HepG2 (cell line): ENCODE measurements around the gene ATP8A2. TPM values are rescaled to one million over a fixed set of nuclear protein-coding genes. Genes with fewer than 3 reads are reported as not detected.

Source experiments
- ATAC-seq: fragments of 200-7000 bp; cut with Tn5 transposase; 3 replicates; pipeline ENCODE4 v1.9.1; 2020; ENCODE audit warnings: mild to moderate bottlenecking, moderate library complexity
- BruUV-seq: library from RNA; stranded (reverse); fragments of 400-500 nt; replicated peaks from 2 replicates; lab custom pipeline; 2021; lab: Mats Ljungman, UMichigan
- CTCF ChIA-PET: fragments of 300-600 bp; formaldehyde crosslinking; extraction: SDS; loops from one replicate; lab custom pipeline; 2021; ENCODE audit warnings: low total read pairs, inconsistent platforms, low intra/inter-chr PET ratio; lab: Yijun Ruan, JAX
- POLR2A ChIA-PET: fragments of 350-600 bp; sonication (Branson Sonifier 250); formaldehyde crosslinking; loops from one replicate; lab custom pipeline; 2020; ENCODE audit warnings: antibody characterized with exemption, inconsistent platforms; lab: Yijun Ruan, JAX
- DNase-seq: peaks from one replicate; pipeline ENCODE4 v3.0.0-alpha.2; 2015; ENCODE audit warnings: low spot score
- FAIRE-seq: peaks from 3 replicates; lab custom pipeline; 2011; peaks lifted over from hg19 to GRCh38; lab: Jason Lieb, UNC
- H2AFZ ChIP-seq: one replicate; pipeline ENCODE4 v1.6.1; 2011; ENCODE audit warnings: low read length, inconsistent platforms
- H3K27ac ChIP-seq: fragments of 300-600 bp; 3 replicates; pipeline ENCODE4 v1.8.0; 2011; ENCODE audit warnings: mixed run types, mild to moderate bottlenecking, mixed read lengths, low read length, inconsistent platforms; ENCODE audit not compliant: insufficient read depth; ENCODE audit errors: extremely low read length
- H3K27me3 ChIP-seq, 2 experiments: fragments of 200-600 bp in 1 of 2; 2 replicates in 1 of 2; 3 replicates in 1 of 2; pipeline versions ENCODE4 v1.6.0 to v1.8.0; 2011; ENCODE audit warnings: low read length in 2 of 2, mild to moderate bottlenecking in 2 of 2, moderate library complexity in 2 of 2, inconsistent platforms in 1 of 2; ENCODE audit not compliant: insufficient read depth in 2 of 2, control insufficient read depth in 1 of 2
- H3K36me3 ChIP-seq, 2 experiments: fragments of 200-600 bp in 1 of 2; replicated peaks in 1 of 2; 2 replicates in 1 of 2; 3 replicates in 1 of 2; pipeline versions ENCODE4 v1.5.1 to v1.8.0; 2011; ENCODE audit warnings: low read length in 2 of 2, inconsistent platforms in 1 of 2; ENCODE audit not compliant: insufficient read depth in 2 of 2, control insufficient read depth in 1 of 2
- H3K4me1 ChIP-seq: 2 replicates; pipeline ENCODE4 v1.5.1; 2012; ENCODE audit warnings: low read length, inconsistent platforms; ENCODE audit not compliant: insufficient read depth
- H3K4me2 ChIP-seq: 2 replicates; pipeline ENCODE4 v1.6.0; 2011; ENCODE audit warnings: low read depth, low read length, inconsistent platforms
- H3K4me3 ChIP-seq, 3 experiments: fragments of 200-600 bp in 1 of 3; sonication (generic), shearing (Covaris generic) in 1 of 3; replicated peaks in 1 of 3; 2 replicates each; pipeline ENCODE4 v1.5.1; 2011 to 2016; ENCODE audit warnings: low read length in 3 of 3, inconsistent platforms in 2 of 3, low read depth in 2 of 3, mild to moderate bottlenecking in 2 of 3, control low read depth in 1 of 3, mixed read lengths in 1 of 3; ENCODE audit not compliant: insufficient read depth in 1 of 3
- H3K79me2 ChIP-seq: one replicate; pipeline ENCODE4 v1.6.1; 2011; ENCODE audit warnings: low read length, inconsistent platforms; ENCODE audit not compliant: insufficient read depth
- H3K9ac ChIP-seq: 2 replicates; pipeline ENCODE4 v1.6.0; 2011; ENCODE audit warnings: mild to moderate bottlenecking, low read depth, low read length, inconsistent platforms; ENCODE audit not compliant: insufficient read depth
- H3K9me3 ChIP-seq: 2 replicates; pipeline ENCODE4 v1.5.1; 2012; ENCODE audit warnings: mild to moderate bottlenecking, low read length
- H4K20me1 ChIP-seq: 2 replicates; pipeline ENCODE4 v1.6.0; 2011; ENCODE audit warnings: inconsistent platforms, mild to moderate bottlenecking, low read length, moderate library complexity; ENCODE audit not compliant: insufficient read depth
- NFIB ChIP-seq: sonication (generic); formaldehyde crosslinking; IDR thresholded peaks from 2 replicates; pipeline ENCODE4 v1.9.0; 2021; ENCODE audit warnings: missing genetic modification reagents, mild to moderate bottlenecking, borderline replicate concordance
- WGBS: methylation state at CpG from one replicate; pipeline ENCODE4 v1.1.6; 2017; ENCODE audit warnings: low lambda C conversion rate; 5-methylcytosine and 5-hydroxymethylcytosine counted together
- in situ Hi-C: cut with HindIII; loops from 2 replicates; pipeline ENCODE4 v1.10.0; 2017; ENCODE audit warnings: low pct_unique_long_range_greater_than_20kb; ENCODE audit not compliant: extremely low pct_ligation_motif_present
- intact Hi-C: fragments of 100-400 bp; cut with micrococcal nuclease; formaldehyde crosslinking; loops from one replicate; pipeline ENCODE4 v1.10.0; 2022; ENCODE audit not compliant: unreplicated experiment
- polyA plus RNA-seq, 8 experiments: library from polyadenylated mRNA; depleted of rRNA in 3 of 8; stranded (reverse) in 7 of 8; unstranded in 1 of 8; fragments of >200 nt; fragmentation: Illumina TruSeq in 4 of 8; extraction: Trizol in 4 of 8; gene quantifications; 2 replicates each; pipeline versions ENCODE4 v1.2.1 to v1.2.3, GENCODE V29; 2011 to 2016; ENCODE audit warnings: low read depth in 4 of 8, missing spikeins in 1 of 8, mixed read lengths in 1 of 8; ENCODE audit not compliant: insufficient read depth in 1 of 8
- total RNA-seq, 5 experiments: library from RNA; depleted of rRNA; stranded (reverse); fragments of >200 nt; fragmentation: Illumina TruSeq; extraction: Trizol; gene quantifications; 2 replicates each; pipeline ENCODE4 v1.2.3, GENCODE V29; 2016; ENCODE audit warnings: low read depth in 1 of 5
- TF ChIP-seq, protein P1 (sequence below): sonication (generic); formaldehyde crosslinking; IDR thresholded peaks from 2 replicates; pipeline ENCODE4 v1.9.0; 2021; ENCODE audit warnings: missing genetic modification reagents, borderline replicate concordance
- TF ChIP-seq, protein P2 (sequence below): sonication (generic); formaldehyde crosslinking; IDR thresholded peaks from 2 replicates; pipeline ENCODE4 v1.4.0; 2020; ENCODE audit warnings: missing genetic modification reagents, borderline replicate concordance

The ATP8A2 gene
- total and polyA plus RNA-seq, 2 of the 13 experiments (the other 11 are each of a cell fraction or from before 2014, with no cell fraction given) = 0.09 TPM; not detected in 1

DNA sequence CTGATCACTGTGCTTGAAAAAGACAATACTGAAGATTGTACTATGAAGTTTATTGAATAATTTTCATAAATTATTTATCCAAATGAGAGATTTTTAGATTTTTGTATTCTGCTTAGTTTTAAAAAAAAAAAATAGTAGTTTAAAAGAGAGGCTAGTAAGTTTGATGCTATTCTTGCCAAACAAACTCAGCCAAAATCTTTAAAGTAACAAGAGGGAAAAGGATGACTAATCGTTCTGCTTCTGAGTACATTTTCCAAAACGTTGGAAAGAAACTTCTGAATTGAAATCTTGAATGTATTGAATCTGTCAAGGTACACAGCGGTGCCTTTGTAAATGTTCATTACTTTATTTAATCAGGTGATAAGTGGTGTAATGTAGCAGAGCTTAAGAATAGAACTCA, 35.9 kb upstream of the ATP8A2 start:
- Histone ChIP-seq H3K79me2 (no peaks in the 10 kb centered on the region), H3K36me3 (peaks cover 7 to 48% of the 10 kb centered on the region in 2 experiments), H3K9ac (no peak overlapping the region), H4K20me1 (no peaks in the 10 kb centered on the region), H3K4me3 (no peak overlapping the region), H3K4me1 (no peaks in the 10 kb centered on the region), H3K4me2 (no peak overlapping the region), H3K27me3 (no peaks in the 10 kb centered on the region), H2AFZ (no peak overlapping the region), H3K27ac (no peak overlapping the region), H3K9me3 (no peaks in the 10 kb centered on the region)
- DNase-seq (no peak), FAIRE-seq (no peak), ATAC-seq (no peak)
- ChIA-PET POLR2A (no interaction called here), CTCF (no interaction called here)
- WGBS = 78% methylated on average over 3 of the region's 3 CpGs
- intact Hi-C loops = no loop called here
- in situ Hi-C loops = no loop called here
- no TSS peak for BruUV-seq
- no peak for TF ChIP-seq NFIB (CRISPR knock-in tag)
- TF ChIP-seq, protein P1, sequence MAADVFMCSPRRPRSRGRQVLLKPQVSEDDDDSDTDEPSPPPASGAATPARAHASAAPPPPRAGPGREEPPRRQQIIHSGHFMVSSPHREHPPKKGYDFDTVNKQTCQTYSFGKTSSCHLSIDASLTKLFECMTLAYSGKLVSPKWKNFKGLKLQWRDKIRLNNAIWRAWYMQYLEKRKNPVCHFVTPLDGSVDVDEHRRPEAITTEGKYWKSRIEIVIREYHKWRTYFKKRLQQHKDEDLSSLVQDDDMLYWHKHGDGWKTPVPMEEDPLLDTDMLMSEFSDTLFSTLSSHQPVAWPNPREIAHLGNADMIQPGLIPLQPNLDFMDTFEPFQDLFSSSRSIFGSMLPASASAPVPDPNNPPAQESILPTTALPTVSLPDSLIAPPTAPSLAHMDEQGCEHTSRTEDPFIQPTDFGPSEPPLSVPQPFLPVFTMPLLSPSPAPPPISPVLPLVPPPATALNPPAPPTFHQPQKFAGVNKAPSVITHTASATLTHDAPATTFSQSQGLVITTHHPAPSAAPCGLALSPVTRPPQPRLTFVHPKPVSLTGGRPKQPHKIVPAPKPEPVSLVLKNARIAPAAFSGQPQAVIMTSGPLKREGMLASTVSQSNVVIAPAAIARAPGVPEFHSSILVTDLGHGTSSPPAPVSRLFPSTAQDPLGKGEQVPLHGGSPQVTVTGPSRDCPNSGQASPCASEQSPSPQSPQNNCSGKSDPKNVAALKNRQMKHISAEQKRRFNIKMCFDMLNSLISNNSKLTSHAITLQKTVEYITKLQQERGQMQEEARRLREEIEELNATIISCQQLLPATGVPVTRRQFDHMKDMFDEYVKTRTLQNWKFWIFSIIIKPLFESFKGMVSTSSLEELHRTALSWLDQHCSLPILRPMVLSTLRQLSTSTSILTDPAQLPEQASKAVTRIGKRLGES (CRISPR knock-in tag) = no peak
- TF ChIP-seq, protein P2, sequence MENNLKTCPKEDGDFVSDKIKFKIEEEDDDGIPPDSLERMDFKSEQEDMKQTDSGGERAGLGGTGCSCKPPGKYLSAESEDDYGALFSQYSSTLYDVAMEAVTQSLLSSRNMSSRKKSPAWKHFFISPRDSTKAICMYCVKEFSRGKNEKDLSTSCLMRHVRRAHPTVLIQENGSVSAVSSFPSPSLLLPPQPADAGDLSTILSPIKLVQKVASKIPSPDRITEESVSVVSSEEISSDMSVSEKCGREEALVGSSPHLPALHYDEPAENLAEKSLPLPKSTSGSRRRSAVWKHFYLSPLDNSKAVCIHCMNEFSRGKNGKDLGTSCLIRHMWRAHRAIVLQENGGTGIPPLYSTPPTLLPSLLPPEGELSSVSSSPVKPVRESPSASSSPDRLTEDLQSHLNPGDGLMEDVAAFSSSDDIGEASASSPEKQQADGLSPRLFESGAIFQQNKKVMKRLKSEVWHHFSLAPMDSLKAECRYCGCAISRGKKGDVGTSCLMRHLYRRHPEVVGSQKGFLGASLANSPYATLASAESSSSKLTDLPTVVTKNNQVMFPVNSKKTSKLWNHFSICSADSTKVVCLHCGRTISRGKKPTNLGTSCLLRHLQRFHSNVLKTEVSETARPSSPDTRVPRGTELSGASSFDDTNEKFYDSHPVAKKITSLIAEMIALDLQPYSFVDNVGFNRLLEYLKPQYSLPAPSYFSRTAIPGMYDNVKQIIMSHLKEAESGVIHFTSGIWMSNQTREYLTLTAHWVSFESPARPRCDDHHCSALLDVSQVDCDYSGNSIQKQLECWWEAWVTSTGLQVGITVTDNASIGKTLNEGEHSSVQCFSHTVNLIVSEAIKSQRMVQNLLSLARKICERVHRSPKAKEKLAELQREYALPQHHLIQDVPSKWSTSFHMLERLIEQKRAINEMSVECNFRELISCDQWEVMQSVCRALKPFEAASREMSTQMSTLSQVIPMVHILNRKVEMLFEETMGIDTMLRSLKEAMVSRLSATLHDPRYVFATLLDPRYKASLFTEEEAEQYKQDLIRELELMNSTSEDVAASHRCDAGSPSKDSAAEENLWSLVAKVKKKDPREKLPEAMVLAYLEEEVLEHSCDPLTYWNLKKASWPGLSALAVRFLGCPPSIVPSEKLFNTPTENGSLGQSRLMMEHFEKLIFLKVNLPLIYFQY (CRISPR knock-in tag) = no peak
